22Rv1 (cell line): Measurements from ENCODE around the gene POU3F1.

Experiments used
- H3K27ac ChIP-seq: fragments of 450-650 bp; 2 replicates; pipeline ENCODE4 v1.5.1; 2017
- CTCF ChIP-seq: fragments of 450-650 bp; IDR thresholded peaks from 2 replicates; pipeline ENCODE4 v1.5.1; 2017; ENCODE audit warnings: mild to moderate bottlenecking
- ZFX ChIP-seq: fragments of 450-650 bp; IDR thresholded peaks from 2 replicates; pipeline ENCODE4 v1.6.1; 2017; ENCODE audit warnings: antibody characterized with exemption, borderline replicate concordance

Gene POU3F1

GRCh38 chr1:38059635-38060250 is 13.2 kb upstream of the POU3F1 start:
- TF ChIP-seq ZFX: no peak
- no peak for TF ChIP-seq CTCF
- no peak overlapping the region for H3K27ac ChIP-seq

- H3K27ac ChIP-seq: no peak overlapping the region
- TF ChIP-seq ZFX (no peak), CTCF (no peak)
These were observed 9.4 kb upstream of the POU3F1 start for GRCh38 chr1:38055965-38056364.

GRCh38 chr1:38055398-38055797 is 8.8 kb upstream of the POU3F1 start:
- H3K27ac ChIP-seq: no peak overlapping the region
- TF ChIP-seq CTCF (no peak), ZFX (no peak)

GRCh38 chr1:38053416-38054091 is 7.0 kb upstream of the POU3F1 start:
- TF ChIP-seq CTCF (no peak), ZFX (no peak)
- no peak overlapping the region for H3K27ac ChIP-seq

GRCh38 chr1:38052750-38053415 is 6.3 kb upstream of the POU3F1 start:
- H3K27ac ChIP-seq: no peak overlapping the region

GRCh38 chr1:38051079-38051543 is 4.5 kb upstream of the POU3F1 start:
- H3K27ac ChIP-seq: no peak overlapping the region
- TF ChIP-seq ZFX: no peak
- no peak for TF ChIP-seq CTCF

More at GRCh38 chr1:38052750-38053415, 6.3 kb upstream of the POU3F1 start:
- TF ChIP-seq CTCF (no peak), ZFX (no peak)
